ENCODE data around the gene MARS1.
"Not testable (repeated sequence)": the region's sequence is repeated elsewhere in the genome, so short reads cannot be mapped to it uniquely, and the experiment has no call there.

The MARS1 gene

GRCh38 chr12:57552835-57553313, 65.0 kb downstream of the MARS1 start:
- in situ Hi-C loops (cut with HindIII; ENCODE audit: low sequenced_read_pairs) = no loop called here
- H3K4me3 ChIP-seq (ENCODE audit: low read depth, low read length) = no peak overlapping the region
- no peak for TF ChIP-seq CTCF (IDR thresholded peaks at IDR 0.05; ENCODE audit: low read depth, low read length, missing control alignments)
- DNase-seq (ENCODE audit: low read depth) = no peak

GRCh38 chr12:57553343-57554202, 65.7 kb downstream of the MARS1 start:
- in situ Hi-C loops (cut with HindIII; ENCODE audit: low sequenced_read_pairs) = no loop called here
- TF ChIP-seq CTCF (IDR thresholded peaks at IDR 0.05; ENCODE audit: low read depth, low read length, missing control alignments) = no peak

GRCh38 chr12:57554453-57554852, 66.6 kb downstream of the MARS1 start:
- TF ChIP-seq CTCF (IDR thresholded peaks at IDR 0.05; ENCODE audit: low read depth, low read length, missing control alignments) = no peak

More at GRCh38 chr12:57553343-57554202, 65.7 kb downstream of the MARS1 start:
- DNase-seq (ENCODE audit: low read depth) = no peak
- no peak overlapping the region for H3K4me3 ChIP-seq (ENCODE audit: low read depth, low read length)

GRCh38 chr12:57554897-57555296, 67.0 kb downstream of the MARS1 start:
- in situ Hi-C loops (cut with HindIII; ENCODE audit: low sequenced_read_pairs) = no loop called here

More at GRCh38 chr12:57554453-57554852, 66.6 kb downstream of the MARS1 start:
- no peak overlapping the region for H3K4me3 ChIP-seq (ENCODE audit: low read depth, low read length)
- in situ Hi-C loops (cut with HindIII; ENCODE audit: low sequenced_read_pairs) = no loop called here
- no peak for DNase-seq (ENCODE audit: low read depth)

GRCh38 chr12:57558864-57559263, 71.0 kb downstream of the MARS1 start:
- in situ Hi-C loops (cut with HindIII; ENCODE audit: low sequenced_read_pairs) = no loop called here
- TF ChIP-seq CTCF (IDR thresholded peaks at IDR 0.05; ENCODE audit: low read depth, low read length, missing control alignments) = no peak
- DNase-seq (ENCODE audit: low read depth) = no peak
- no peak overlapping the region for H3K4me3 ChIP-seq (ENCODE audit: low read depth, low read length)

More at GRCh38 chr12:57554897-57555296, 67.0 kb downstream of the MARS1 start:
- H3K4me3 ChIP-seq (ENCODE audit: low read depth, low read length) = no peak overlapping the region
- no peak for DNase-seq (ENCODE audit: low read depth)
- TF ChIP-seq CTCF (IDR thresholded peaks at IDR 0.05; ENCODE audit: low read depth, low read length, missing control alignments) = no peak

GRCh38 chr12:57560516-57560915, 72.6 kb downstream of the MARS1 start:
- no peak for DNase-seq (ENCODE audit: low read depth)
- no peak overlapping the region for H3K4me3 ChIP-seq (ENCODE audit: low read depth, low read length)
- no peak for TF ChIP-seq CTCF (IDR thresholded peaks at IDR 0.05; ENCODE audit: low read depth, low read length, missing control alignments)
- in situ Hi-C loops (cut with HindIII; ENCODE audit: low sequenced_read_pairs) = no loop called here

- H3K4me3 ChIP-seq (ENCODE audit: low read depth, low read length); in situ Hi-C loops (cut with HindIII; ENCODE audit: low sequenced_read_pairs); DNase-seq (ENCODE audit: low read depth): not testable (repeated sequence)
Measured at GRCh38 chr12:57561117-57561516, 73.2 kb downstream of the MARS1 start.

All from astrocyte of the cerebellum (primary cell).